ENCODE measurements around the gene ZNF784.

The ZNF784 gene

GRCh38 chr19:55613396-55613795 lies 11.0 kb downstream of the ZNF784 start:
- Histone ChIP-seq H3K9ac (ENCODE audit: low read length) (no peak overlapping the region), H3K9me2 (ENCODE audit: low read depth, low read length) (no peaks in the 10 kb centered on the region), H3K27me3 (ENCODE audit: insufficient read depth, low read length) (no peaks in the 10 kb centered on the region), H3K27ac (ENCODE audit: low read depth, low read length, poor library complexity, severe bottlenecking) (no peak overlapping the region), H3F3A (ENCODE audit: insufficient read depth, low read length) (no peaks in the 10 kb centered on the region), H3K9me3 (ENCODE audit: low read length) (no peaks in the 10 kb centered on the region), H4K20me1 (ENCODE audit: insufficient read depth, low read length) (no peaks in the 10 kb centered on the region), H3K4me2 (ENCODE audit: low read length) (no peak overlapping the region), H2AFZ (ENCODE audit: low read length) (no peak overlapping the region), H3K4me1 (ENCODE audit: insufficient read depth, low read length, severe bottlenecking) (no peaks in the 10 kb centered on the region), H3K4me3 (ENCODE audit: low read depth, low read length, poor library complexity, severe bottlenecking) (no peak overlapping the region), H3K36me3 (ENCODE audit: insufficient read depth, low read length) (peaks cover 39% of the 10 kb centered on the region), H3K79me2 (ENCODE audit: insufficient read depth, low read length) (no peaks in the 10 kb centered on the region)
- TF ChIP-seq EZH2 (IDR thresholded peaks at IDR 0.05; ENCODE audit: borderline replicate concordance, low read length) (no peak), CTCF (IDR thresholded peaks at IDR 0.05; ENCODE audit: low read length) (no peak)

GRCh38 chr19:55611983-55612645 lies 12.3 kb downstream of the ZNF784 start:
- TF ChIP-seq CTCF (IDR thresholded peaks at IDR 0.05; ENCODE audit: low read length) (no peak), EZH2 (IDR thresholded peaks at IDR 0.05; ENCODE audit: borderline replicate concordance, low read length) (no peak)
- peaks cover 34% of the 10 kb centered on the region for H3K36me3 ChIP-seq (ENCODE audit: insufficient read depth, low read length)
- H2AFZ ChIP-seq (ENCODE audit: low read length) = no peak overlapping the region
- H3K9ac ChIP-seq (ENCODE audit: low read length) = no peak overlapping the region
- no peaks in the 10 kb centered on the region for H3K4me1 ChIP-seq (ENCODE audit: insufficient read depth, low read length, severe bottlenecking)
- H3F3A ChIP-seq (ENCODE audit: insufficient read depth, low read length) = no peaks in the 10 kb centered on the region
- H3K4me3 ChIP-seq (ENCODE audit: low read depth, low read length, poor library complexity, severe bottlenecking) = no peak overlapping the region
- H4K20me1 ChIP-seq (ENCODE audit: insufficient read depth, low read length) = no peaks in the 10 kb centered on the region
- H3K4me2 ChIP-seq (ENCODE audit: low read length) = no peak overlapping the region
- H3K9me2 ChIP-seq (ENCODE audit: low read depth, low read length) = no peaks in the 10 kb centered on the region
- H3K27ac ChIP-seq (ENCODE audit: low read depth, low read length, poor library complexity, severe bottlenecking) = peak overlapping the region; percentile 14
- H3K9me3 ChIP-seq (ENCODE audit: low read length) = no peaks in the 10 kb centered on the region
- H3K79me2 ChIP-seq (ENCODE audit: insufficient read depth, low read length) = no peaks in the 10 kb centered on the region
- no peaks in the 10 kb centered on the region for H3K27me3 ChIP-seq (ENCODE audit: insufficient read depth, low read length)

GRCh38 chr19:55611300-55611982 lies 12.9 kb downstream of the ZNF784 start:
- H3K9me2 ChIP-seq (ENCODE audit: low read depth, low read length) = no peaks in the 10 kb centered on the region
- no peaks in the 10 kb centered on the region for H3K79me2 ChIP-seq (ENCODE audit: insufficient read depth, low read length)
- H3K4me3 ChIP-seq (ENCODE audit: low read depth, low read length, poor library complexity, severe bottlenecking) = no peak overlapping the region
- H2AFZ ChIP-seq (ENCODE audit: low read length) = no peak overlapping the region
- H3F3A ChIP-seq (ENCODE audit: insufficient read depth, low read length) = no peaks in the 10 kb centered on the region
- H3K4me1 ChIP-seq (ENCODE audit: insufficient read depth, low read length, severe bottlenecking) = peaks cover 5% of the 10 kb centered on the region
- no peaks in the 10 kb centered on the region for H4K20me1 ChIP-seq (ENCODE audit: insufficient read depth, low read length)
- H3K9me3 ChIP-seq (ENCODE audit: low read length) = no peaks in the 10 kb centered on the region
- no peak overlapping the region for H3K27ac ChIP-seq (ENCODE audit: low read depth, low read length, poor library complexity, severe bottlenecking)
- no peak overlapping the region for H3K4me2 ChIP-seq (ENCODE audit: low read length)
- no peak for TF ChIP-seq EZH2 (IDR thresholded peaks at IDR 0.05; ENCODE audit: borderline replicate concordance, low read length)
- no peak for TF ChIP-seq CTCF (IDR thresholded peaks at IDR 0.05; ENCODE audit: low read length)
- no peak overlapping the region for H3K9ac ChIP-seq (ENCODE audit: low read length)
- H3K27me3 ChIP-seq (ENCODE audit: insufficient read depth, low read length) = no peaks in the 10 kb centered on the region
- H3K36me3 ChIP-seq (ENCODE audit: insufficient read depth, low read length) = peaks cover 35% of the 10 kb centered on the region
